SKM-1 (cell line): ENCODE data around the gene MED13.
"Not testable (repeated sequence)": the region's sequence is repeated elsewhere in the genome, so short reads cannot be mapped to it uniquely, and the experiment has no call there.

Experiments
- DNase-seq: peaks from one replicate; lab custom pipeline; 2025; ENCODE audit not compliant: unreplicated experiment; lab: John Stamatoyannopoulos, UW

MED13 gene

DNA sequence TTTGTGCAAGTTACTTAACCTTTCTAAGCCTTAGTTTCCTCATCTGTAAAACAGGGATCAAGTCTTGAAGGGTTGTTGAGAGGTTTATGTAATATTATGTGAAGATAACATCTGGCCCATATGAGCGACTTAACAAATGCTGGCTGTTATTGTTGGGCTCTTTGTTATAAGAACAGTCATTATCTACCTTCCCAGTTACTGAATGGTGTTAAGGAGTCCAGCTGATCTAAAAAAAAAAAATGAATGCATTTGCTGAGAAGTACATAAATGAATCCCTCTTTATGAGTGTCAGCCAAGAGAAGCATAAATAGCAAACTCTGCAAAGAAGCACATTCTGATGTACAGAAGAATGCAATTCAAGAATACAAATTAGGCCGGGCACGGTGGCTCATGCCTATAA is 24.3 kb upstream of the MED13 start:
- DNase-seq = no peak

DNA sequence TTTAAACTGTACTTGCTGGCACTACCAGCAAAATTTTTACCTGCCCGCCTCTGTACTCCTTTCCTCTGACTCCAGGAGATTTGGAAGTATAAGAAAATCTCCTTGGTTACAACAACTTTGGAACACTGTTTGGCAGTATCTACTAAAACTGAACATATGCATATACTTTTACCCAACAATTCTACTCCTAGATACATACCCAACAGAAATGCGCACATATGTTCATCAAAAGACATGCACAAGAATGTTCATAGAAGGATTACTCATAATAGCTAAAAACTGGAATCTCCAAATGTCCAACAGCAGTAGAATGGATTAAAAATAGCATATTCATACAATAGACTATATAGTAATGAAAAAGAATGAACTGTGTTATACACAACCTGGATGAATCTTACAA is 21.7 kb upstream of the MED13 start:
- DNase-seq = no peak

DNA sequence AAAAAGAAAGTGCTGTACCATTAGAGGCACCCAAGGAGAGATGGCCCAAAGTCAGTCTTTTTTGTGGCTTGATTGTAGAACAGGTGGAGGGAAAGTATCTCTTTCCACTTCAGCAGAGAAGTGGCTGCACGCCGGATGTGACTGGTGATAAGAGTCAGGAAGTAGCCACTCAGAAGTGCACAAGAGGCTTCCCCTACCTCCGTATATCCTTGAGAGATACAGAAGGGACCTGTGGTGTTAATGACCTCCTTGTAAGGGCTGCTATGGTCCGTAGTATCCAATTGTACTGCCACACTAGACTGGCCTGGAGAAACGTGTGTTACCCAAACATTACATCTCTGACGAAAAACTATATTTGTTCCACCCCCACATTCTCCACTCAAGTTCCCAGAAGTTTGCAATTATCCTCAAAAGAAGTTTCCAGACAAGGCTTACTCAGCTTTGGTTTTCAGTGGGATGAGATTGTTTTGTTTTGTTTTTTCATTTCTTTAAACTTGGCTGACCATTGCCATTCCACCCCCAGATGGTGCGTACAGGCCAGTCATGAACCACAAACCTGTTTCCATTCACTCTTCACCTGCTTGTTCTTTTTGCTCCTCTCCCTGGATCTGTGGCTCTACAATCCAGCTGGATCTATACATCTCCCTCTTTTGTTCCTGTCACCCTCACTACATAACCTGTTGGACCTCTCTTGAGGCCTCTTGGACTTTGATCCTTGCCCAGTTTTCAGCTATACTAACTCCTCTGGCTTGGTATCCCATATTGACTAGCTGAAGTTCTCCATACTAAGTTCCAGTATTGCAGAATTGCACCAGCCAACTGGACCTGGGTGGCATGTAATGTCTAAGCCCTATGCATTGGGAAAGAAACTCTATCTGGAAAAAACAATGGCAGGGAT is 20.7 kb upstream of the MED13 start:
- DNase-seq = no peak

DNA sequence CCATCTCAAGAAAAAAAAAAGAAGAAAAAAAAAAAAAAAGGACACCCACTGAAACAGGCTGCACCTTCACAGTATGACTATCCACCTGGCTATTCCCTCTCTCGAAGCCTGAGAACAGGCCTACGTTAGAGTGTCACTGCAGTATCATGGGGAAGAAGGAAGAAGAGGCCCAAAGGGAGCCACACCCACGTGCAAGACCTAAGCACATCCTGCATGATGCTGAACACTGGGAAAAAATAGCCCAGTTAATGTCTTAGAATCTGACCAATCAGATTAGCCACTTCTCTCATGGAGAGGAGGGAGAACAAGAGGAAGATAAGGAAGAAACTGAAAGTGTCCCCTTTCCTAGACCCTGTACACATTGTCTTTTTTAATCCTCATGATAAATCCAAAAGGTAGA is 19.5 kb upstream of the MED13 start:
- DNase-seq = no peak

DNA sequence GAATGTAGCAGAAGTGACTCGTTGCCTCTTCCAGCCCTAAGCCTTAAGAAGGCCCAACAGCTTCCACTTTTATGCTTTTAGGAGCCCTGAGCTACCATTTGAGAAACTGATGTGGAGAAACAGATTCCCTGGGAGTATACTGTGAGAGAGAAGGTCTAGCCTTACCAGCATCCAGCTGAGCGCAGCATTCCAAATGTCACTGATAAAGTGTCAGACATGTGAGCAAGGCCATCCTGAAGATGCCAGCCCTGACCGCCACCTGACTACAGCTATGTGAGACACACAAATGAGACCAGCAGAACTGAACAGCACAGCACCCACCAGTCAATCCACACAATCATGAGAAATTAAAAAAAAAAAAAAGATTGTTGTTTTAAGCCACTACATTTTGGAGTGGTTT is 18.6 kb upstream of the MED13 start:
- no peak for DNase-seq

DNA sequence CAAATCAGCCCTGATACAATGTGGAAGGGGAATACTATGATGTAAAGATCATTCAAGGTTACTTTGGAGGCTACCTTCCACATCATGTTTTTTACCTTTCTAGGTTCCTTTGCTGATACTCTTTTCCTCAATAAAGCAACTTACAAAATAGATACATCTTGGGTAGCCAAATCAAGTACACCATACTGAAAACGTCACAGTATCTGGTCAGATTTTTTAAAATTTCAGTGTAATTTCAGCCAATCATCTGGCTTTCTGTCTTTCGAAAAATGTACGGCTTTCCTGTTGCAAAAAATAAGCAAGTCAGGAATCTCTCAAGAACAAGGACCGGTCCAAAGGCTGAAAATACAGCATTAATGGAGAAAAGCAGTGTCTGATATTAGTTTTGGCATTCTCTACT is 15.6 kb upstream of the MED13 start:
- DNase-seq = no peak

DNA sequence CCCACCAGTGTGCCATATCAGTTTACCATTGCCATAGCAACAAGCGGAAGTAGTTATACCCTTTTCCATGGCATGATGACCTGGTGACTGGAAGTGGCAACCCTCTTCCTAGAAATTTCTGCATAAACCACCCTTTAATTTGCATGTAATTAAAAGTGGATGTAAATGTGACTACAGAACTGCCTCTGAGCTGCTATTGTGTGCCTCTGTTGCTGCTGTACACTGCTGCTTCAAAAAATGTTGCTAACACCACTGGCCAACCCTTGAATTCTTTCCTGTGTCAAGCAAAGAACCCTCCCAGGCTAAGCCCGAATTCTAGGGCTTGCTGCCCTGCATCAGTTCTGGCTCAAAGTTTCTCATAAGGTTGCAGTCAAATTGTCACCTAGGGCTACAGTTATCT is 12.9 kb upstream of the MED13 start:
- DNase-seq = no peak

DNA sequence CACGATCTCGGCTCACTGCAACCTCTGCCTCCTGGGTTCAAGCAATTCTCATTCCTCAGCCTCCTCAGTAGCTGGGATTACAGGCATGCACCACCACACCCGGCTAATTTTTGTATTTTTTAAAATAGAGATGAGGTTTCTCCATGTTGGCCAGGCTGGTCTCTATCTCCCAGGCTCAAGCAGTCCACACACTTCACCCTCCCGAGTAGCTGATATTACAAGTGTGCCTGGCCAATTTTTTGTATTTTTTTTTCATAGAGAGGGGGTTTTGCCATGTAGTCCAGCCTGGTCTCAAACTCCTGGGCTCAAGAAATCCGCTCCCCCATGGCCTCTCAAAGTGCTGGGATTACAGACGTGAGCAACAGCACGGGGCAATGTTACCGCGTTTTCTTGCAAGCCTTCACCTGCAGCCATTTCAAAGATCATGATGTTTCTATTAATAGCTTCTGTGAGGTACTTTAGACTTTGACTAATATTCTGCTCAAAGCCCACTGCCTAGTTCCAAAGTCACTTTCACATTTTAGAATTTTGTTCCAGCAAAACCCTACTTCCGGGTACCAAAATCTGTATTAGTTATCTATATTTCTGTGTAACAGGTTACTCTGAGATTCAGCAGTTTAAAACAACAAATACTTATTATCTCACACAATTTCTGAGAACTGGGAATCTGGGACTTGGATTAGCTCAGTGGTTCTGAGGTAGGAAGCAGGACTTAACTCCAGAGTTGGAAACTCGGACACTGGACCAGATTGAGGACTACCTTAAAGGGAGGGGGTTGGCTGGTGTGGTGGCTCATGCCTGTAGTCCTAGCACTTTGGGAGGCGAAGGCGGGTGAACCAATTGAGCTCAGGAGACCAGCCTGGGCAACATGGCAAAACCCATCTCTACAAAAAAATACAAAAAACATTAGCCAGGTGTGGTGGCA is 12.0 kb upstream of the MED13 start:
- DNase-seq = no peak

DNA sequence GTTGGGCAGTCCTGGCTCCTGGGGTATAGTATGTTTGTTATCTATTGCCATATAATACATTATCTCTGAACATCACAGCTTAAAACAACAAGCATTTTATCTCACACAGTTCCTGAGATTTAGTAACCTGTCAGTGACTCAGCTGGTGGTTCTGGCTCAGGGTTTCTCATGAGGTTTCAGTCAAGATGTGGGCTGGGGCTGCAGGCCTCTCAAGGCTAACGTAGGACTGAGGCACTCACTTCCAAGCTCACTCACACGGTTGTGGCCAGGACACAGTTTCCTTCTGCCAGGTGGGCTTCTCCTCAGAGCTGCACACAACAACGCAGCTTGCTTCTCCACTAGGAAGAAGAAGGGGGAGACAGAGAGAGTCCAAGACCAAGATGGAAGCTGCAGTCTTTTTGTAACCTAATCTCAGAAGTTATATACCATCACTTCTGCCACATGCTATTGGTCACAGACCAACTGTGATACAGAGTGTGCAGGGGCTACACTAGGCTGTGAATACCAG is 10.3 kb upstream of the MED13 start:
- DNase-seq = no peak

DNA sequence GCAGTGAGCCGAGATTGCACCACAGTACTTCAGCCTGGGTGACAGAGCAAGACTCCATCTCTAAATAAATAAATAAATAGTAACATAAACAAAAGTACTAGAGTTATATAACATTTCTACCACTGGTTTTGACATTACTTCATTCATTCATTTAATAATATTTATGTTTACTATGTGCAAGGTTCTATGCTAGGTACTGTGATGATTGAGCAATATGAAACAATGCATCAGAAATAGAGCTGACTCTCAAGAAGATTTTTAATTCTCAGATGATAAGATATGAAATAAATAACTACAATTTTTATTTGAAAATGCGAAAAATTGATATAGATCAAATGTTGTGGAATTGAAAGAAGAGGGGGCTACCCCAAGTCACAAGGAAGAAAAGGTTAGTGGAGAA is 8.9 kb upstream of the MED13 start:
- DNase-seq = no peak

DNA sequence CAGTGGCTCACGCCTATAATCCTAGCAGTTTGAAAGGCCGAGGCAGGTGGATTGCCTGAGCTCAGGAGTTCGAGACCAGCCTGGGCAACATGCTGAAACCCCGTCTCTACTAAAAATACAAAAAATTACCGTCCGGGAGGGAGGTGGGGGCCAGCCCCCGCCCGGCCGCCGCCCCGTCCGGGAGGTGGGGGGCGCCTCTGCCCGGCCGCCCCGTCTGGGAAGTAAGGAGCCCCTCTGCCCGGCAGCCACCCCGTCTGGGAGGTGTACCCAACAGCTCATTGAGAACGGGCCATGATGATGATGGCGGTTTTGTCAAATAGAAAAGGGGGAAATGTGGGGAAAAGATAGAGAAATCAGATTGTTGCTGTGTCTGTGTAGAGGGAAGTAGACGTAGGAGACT is 7.8 kb upstream of the MED13 start:
- DNase-seq = not testable (repeated sequence)

DNA sequence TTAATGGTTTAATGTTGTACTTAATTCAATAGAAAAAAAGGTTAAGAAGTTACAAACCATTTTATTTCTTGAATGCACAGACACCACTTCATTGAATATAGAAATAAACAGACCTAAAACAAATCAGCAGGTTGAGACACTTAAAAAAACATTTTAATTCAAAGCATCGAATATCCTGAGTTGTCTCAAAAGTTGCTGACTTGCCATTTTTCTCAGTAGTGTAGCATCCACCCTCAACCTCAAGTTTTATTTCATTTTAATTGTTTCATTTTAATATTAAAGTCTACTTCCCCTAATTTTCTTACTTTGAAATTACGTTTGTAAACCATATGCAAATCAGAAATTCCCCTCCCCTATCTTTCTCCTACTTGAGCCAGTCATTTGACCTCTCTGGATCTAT is 5.8 kb upstream of the MED13 start:
- DNase-seq = no peak

DNA sequence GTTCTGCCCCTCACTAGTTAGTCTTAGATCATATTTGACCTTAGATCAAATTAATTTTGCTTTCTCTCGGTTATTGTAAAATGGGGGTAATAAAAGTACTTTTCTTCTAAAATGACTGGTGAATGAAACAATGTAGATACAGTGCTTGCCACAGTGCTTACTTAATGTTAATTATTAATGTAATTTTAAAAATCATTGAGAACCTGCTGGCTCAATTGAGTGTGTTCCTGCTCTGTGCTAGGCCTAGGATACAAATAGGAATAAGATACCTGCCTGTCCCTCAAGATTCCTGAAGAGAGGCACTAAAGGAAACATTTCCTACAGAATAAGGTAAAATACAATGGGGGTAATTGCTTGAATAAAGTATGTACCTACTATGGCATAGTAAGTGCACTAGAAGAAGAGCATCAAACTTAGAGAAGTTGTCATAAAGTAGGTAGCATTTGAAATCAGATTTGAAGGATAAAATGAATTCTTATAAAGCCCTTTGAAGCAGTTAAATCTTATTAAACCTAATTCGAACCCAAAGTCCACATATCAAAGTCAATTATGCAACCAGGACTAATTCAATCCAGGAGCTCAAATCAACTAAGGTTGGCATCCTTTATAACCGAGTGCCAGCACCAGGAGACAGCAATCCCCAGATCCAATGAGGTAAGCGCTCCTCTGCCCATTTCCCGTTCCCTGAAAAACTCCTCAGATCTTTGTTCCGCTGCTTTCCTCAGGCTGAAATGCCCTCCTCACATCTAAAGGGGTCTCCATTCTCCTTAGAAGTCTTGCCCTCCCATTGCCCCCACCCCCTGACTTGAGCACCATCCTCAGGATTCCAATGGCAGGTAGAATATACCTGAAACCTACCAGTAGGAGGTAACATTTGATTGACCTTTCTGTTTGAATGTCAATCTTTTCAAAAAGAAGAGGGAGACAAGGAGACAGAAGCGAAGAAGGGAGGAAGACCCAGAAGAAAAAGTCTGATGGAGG is 2.4 kb upstream of the MED13 start:
- no peak for DNase-seq

DNA sequence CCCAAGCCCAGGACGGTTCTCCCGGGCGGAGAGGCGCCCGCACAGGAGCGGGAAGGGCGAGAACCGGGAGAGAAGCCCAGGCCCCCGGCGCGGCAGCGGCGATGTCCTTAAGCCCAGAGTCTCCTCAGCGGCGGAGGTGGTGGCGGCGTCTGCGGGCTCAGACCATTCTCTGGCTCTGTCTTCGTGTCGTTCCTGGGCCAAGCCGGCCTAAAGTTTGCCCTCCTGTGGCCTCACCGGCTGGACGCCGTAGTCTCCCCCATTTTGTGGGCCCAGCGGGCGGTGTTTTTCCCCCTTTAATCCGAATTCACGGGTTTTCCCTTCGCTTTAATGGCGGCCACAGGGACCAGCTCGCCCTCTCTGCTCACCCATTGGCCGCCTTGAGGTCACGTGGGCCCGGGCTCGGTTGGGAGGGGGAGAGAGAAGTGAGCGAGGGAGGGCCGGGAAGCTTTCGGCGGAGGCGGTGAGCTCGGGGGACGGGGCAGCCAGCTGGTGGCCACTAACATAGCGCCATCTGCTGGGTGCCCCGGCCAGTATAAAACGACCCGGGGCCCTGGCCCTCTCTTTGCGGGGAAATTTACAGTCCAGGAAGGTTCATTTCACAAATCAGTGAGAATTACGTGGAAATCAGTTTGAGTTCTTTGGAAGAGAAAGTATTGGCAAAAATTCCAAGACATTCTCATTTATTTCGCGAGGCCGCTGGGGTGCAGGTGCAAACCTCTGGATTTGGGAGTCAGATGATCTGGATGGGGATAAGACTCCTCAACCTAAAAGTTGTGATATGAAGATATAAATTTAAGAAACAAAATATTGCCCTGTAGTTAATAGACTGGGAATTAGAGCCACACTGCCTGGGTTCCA is 762 bp upstream of the MED13 start:
- peak; percentile 95 for DNase-seq

DNA sequence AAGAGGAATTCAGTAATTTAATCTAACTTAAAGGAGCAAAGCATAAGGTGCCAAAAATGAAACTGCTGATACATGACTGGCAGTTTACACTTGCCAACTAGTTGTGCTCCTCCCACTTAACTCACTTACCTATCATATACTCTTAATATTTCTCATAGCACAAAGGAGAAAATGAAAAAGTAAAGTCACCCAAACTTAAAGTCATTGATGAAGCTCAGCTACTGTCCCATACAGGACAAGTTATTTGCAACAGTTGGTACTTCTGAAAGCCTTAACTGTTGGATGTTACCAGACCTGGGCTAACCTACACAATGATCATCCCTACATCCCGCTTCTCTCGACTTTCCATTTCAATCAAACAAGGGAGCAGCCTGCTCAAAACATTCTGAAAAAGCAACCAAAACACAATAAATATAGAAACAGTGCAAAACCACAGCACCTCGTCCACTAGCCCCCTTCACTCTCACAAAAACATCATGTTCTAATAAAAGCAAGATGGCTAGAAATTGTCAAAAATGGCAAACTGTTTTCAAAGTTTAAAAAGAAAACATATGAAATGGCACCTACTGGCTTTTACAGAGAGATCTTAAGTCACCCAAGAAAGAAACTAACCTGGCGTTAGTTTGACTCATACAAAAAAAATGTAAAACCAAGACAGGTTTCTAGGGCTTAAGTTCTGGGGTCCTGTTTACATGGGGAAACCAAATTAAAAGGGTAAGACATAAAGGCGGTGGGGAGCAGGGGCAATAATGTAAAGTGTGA is 868 bp downstream of the MED13 start:
- DNase-seq = no peak

DNA sequence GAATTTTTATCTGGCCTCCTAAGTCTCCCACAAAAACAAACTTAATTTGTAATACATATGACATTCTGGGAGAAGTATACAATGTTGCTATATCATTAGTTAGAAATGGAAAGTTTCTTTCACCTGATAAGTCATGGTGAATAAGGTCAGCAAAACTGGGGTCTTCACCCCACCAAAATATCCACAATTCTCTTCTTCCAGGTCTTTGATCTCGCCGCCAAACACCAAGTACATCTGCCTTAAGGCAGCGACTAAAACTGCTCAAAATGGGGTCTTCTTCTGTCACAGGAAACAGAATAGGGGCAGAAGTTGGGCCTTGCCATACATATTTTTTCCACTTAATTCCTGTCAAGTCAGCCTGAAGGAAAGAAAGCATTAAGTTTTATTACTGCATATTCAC is 2.1 kb downstream of the MED13 start:
- no peak for DNase-seq

DNA sequence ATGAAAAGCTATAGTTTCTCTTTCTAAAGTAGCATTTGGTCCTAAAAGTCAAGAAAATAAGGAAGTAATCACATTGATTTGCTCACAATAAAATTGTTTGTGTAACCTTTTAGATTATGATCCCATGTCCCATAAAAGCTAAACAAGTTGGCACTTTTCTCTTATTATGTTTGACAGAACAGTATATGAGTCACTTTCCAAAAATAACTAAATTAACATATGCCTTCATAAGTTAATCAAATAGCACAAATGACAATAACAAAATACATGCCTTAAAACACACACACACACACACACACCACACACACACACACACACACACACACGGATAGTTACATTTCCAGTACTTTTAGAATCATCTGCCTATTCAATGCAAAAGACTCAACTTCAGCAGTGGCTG is 2.8 kb downstream of the MED13 start:
- no peak for DNase-seq

DNA sequence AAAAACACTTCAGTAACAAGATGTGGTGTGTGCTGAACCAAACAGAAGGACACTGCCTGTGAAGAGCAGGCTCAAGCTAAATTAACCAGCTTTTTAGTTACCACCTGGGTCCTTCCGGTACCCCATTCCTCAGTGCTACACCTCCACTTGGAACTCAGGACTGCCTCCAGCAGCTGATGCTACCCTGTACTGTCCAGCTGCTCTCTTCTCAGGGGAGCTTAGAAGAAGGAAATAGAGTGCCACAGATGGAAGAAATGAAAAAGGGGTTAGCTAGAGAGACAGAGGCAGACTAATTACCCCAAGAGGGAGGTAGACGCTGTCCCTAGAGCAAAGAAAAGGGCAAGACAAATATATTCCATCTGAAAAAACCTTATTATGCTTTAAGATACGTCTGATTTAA is 5.7 kb downstream of the MED13 start:
- DNase-seq = no peak

DNA sequence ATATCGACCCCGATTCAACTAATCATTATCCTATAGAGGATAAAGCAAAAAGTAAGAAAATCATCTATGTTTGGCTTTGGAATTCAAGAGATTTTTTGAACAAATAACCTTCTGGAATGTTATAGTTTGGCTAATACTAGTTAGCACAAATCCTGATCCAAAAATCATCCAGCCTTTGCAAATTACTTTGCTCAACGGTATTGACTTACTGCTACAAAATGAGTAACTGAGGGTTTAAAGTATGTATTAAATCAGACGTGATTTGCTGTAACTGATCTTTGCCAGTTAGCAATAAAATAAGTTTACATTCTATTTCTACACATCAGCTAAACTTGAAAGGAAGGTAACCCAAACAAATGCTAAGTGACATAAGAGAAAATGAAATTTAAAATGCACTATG is 6.5 kb downstream of the MED13 start:
- DNase-seq = no peak
